Liver (tissue), 9 donors: ENCODE results near the gene CLCNKB. TPM values are rescaled to one million over a fixed set of nuclear protein-coding genes. Genes with fewer than 3 reads are reported as not detected.
"Not testable (repeated sequence)": the region's sequence is repeated elsewhere in the genome, so short reads cannot be mapped to it uniquely, and the experiment has no call there.

Source experiments
- DNase-seq: peaks from one replicate; pipeline ENCODE4 v3.0.0-alpha.2; 2017; ENCODE audit warnings: low spot score
- H3K27ac ChIP-seq, 2 donors: one replicate each; pipeline ENCODE4 v1.7.0; 2013; ENCODE audit warnings: inconsistent platforms in 2 of 2, low read length in 2 of 2, control low read depth in 1 of 2, low read depth in 1 of 2, mild to moderate bottlenecking in 1 of 2
- H3K27me3 ChIP-seq, 4 donors: one replicate each; pipeline versions ENCODE4 v1.6.1 to v1.7.0; 2013; ENCODE audit warnings: low read length in 3 of 4, inconsistent platforms in 1 of 4, mild to moderate bottlenecking in 1 of 4, moderate library complexity in 1 of 4; ENCODE audit not compliant: control insufficient read depth in 4 of 4, insufficient read depth in 4 of 4
- H3K36me3 ChIP-seq, 4 donors: one replicate each; pipeline versions ENCODE4 v1.6.1 to v1.7.0; 2013; ENCODE audit warnings: low read length in 3 of 4, mild to moderate bottlenecking in 3 of 4, low read depth in 1 of 4, moderate library complexity in 1 of 4; ENCODE audit not compliant: control insufficient read depth in 4 of 4, insufficient read depth in 3 of 4
- H3K4me1 ChIP-seq, 4 donors: one replicate each; pipeline versions ENCODE4 v1.6.1 to v1.7.0; 2013; ENCODE audit warnings: low read length in 3 of 4, mild to moderate bottlenecking in 3 of 4, moderate library complexity in 1 of 4; ENCODE audit not compliant: control insufficient read depth in 4 of 4, insufficient read depth in 4 of 4
- H3K4me3 ChIP-seq, 3 donors: one replicate each; pipeline versions ENCODE4 v1.6.1 to v1.7.0; 2013; ENCODE audit warnings: low read length in 3 of 3, control low read depth in 1 of 3, low read depth in 1 of 3, mild to moderate bottlenecking in 1 of 3
- H3K9ac ChIP-seq, 2 donors: one replicate each; pipeline ENCODE4 v1.7.0; 2013; ENCODE audit warnings: low read length in 2 of 2, mild to moderate bottlenecking in 2 of 2, moderate library complexity in 2 of 2, control low read depth in 1 of 2, low read depth in 1 of 2
- H3K9me3 ChIP-seq, 4 donors: one replicate each; pipeline versions ENCODE4 v1.6.1 to v1.7.0; 2013; ENCODE audit warnings: low read length in 3 of 4; ENCODE audit not compliant: control insufficient read depth in 4 of 4
- ATF3 ChIP-seq: IDR thresholded peaks from 2 replicates; pipeline ENCODE4 v1.6.1; 2016; ENCODE audit warnings: antibody characterized with exemption
- CTCF ChIP-seq: fragments of 150-350 bp; IDR thresholded peaks from 2 replicates; pipeline ENCODE4 v1.5.1; 2017; ENCODE audit warnings: improper control_type of control experiment, low read depth, low read length; ENCODE audit not compliant: missing input control
- EGR1 ChIP-seq, 2 donors: IDR thresholded peaks; 2 replicates each; pipeline ENCODE4 v1.6.1; 2016 to 2018; ENCODE audit warnings: antibody characterized with exemption in 2 of 2, low read depth in 2 of 2
- FOXA1 ChIP-seq: IDR thresholded peaks from 2 replicates; pipeline ENCODE4 v1.6.1; 2016; ENCODE audit warnings: antibody characterized with exemption
- FOXA2 ChIP-seq: IDR thresholded peaks from 2 replicates; pipeline ENCODE4 v1.6.1; 2016; ENCODE audit warnings: antibody characterized with exemption
- GABPA ChIP-seq, 2 donors: IDR thresholded peaks in 1 of 2; conservative IDR thresholded peaks in 1 of 2; 2 replicates each; pipeline ENCODE4 v1.6.1; 2016; ENCODE audit warnings: antibody characterized with exemption in 2 of 2, mild to moderate bottlenecking in 1 of 2, moderate library complexity in 1 of 2
- HNF4A ChIP-seq, 2 donors: conservative IDR thresholded peaks; 2 replicates each; pipeline ENCODE4 v1.6.1; 2016; ENCODE audit warnings: antibody characterized with exemption in 2 of 2, mild to moderate bottlenecking in 2 of 2
- HNF4G ChIP-seq: IDR thresholded peaks from 2 replicates; pipeline ENCODE4 v1.6.1; 2016; ENCODE audit warnings: antibody characterized with exemption
- JUND ChIP-seq, 2 donors: IDR thresholded peaks; 2 replicates each; pipeline ENCODE4 v1.6.1; 2016; ENCODE audit warnings: antibody characterized with exemption in 2 of 2
- MAX ChIP-seq: IDR thresholded peaks from 2 replicates; pipeline ENCODE4 v1.6.1; 2016; ENCODE audit warnings: antibody characterized with exemption
- NR2F2 ChIP-seq: IDR thresholded peaks from 2 replicates; pipeline ENCODE4 v1.6.1; 2016; ENCODE audit warnings: antibody characterized with exemption
- RAD21 ChIP-seq, 2 donors: IDR thresholded peaks; 2 replicates each; pipeline ENCODE4 v1.6.1; 2016; ENCODE audit warnings: antibody characterized with exemption in 2 of 2, mild to moderate bottlenecking in 2 of 2
- REST ChIP-seq: IDR thresholded peaks from 2 replicates; pipeline ENCODE4 v1.6.1; 2016; ENCODE audit warnings: antibody characterized with exemption, mild to moderate bottlenecking
- RXRA ChIP-seq, 2 donors: IDR thresholded peaks; 2 replicates each; pipeline ENCODE4 v1.6.1; 2017 to 2018; ENCODE audit warnings: antibody characterized with exemption in 2 of 2, mild to moderate bottlenecking in 1 of 2
- SP1 ChIP-seq: IDR thresholded peaks from 2 replicates; pipeline ENCODE4 v1.6.1; 2018; ENCODE audit warnings: antibody characterized with exemption, mild to moderate bottlenecking
- TAF1 ChIP-seq: conservative IDR thresholded peaks from 2 replicates; pipeline ENCODE4 v1.6.1; 2016; ENCODE audit warnings: antibody characterized with exemption, mild to moderate bottlenecking
- YY1 ChIP-seq: IDR thresholded peaks from 2 replicates; pipeline ENCODE4 v1.6.1; 2016; ENCODE audit warnings: antibody characterized with exemption, mild to moderate bottlenecking
- ZBTB33 ChIP-seq: IDR thresholded peaks from 2 replicates; pipeline ENCODE4 v1.6.1; 2016; ENCODE audit warnings: antibody characterized with exemption
- WGBS: extraction: QIAGEN DNeasy Blood & Tissue Kit; methylation state at CpG from one replicate; pipeline ENCODE4 v1.1.7; 2013; 5-methylcytosine and 5-hydroxymethylcytosine counted together
- polyA plus RNA-seq, 2 donors: library from polyadenylated mRNA; stranded (reverse) in 1 of 2; unstranded in 1 of 2; fragments of 200-250 nt in 1 of 2; fragments of >200 nt in 1 of 2; fragmentation: Nextera tagmentation in 1 of 2; extraction: Ambion mirVana in 1 of 2; gene quantifications; one replicate each; pipeline versions ENCODE4 v1.2.1 to v1.2.3, GENCODE V29; 2013 to 2015
- total RNA-seq, 2 donors: library from RNA; depleted of rRNA; stranded (reverse); fragments of >200 nt; gene quantifications; one replicate each; pipeline ENCODE4 v1.2.3, GENCODE V29; 2014
- donor health status: healthy.
- donor health status: healthy.
- donor health status: healthy.
- donor health status: healthy.
- donor health status: healthy.

The CLCNKB gene
- total and polyA plus RNA-seq, 4 donors, result not detected

GRCh38 chr1:16038620-16038912, 5.0 kb upstream of the CLCNKB start:
- H3K27ac ChIP-seq, result no peak overlapping the region
- H3K9ac ChIP-seq, result no peak overlapping the region
- H3K36me3 ChIP-seq, result no peaks in the 10 kb centered on the region
- H3K9me3 ChIP-seq, result no peaks in the 10 kb centered on the region
- H3K4me1 ChIP-seq, result no peaks in the 10 kb centered on the region
- TF ChIP-seq REST (no peak), HNF4G (no peak), FOXA2 (no peak), RAD21 (IDR thresholded peaks at IDR 0.05) (no peak), ZBTB33 (no peak), JUND (IDR thresholded peaks at IDR 0.05) (no peak), MAX (no peak), CTCF (no peak), RXRA (IDR thresholded peaks at IDR 0.05) (no peak), TAF1 (no peak), SP1 (no peak), FOXA1 (no peak), EGR1 (IDR thresholded peaks at IDR 0.05; ENCODE audit: low read depth in 2 of 2) (no peak), GABPA (IDR thresholded peaks at IDR 0.05 in 1 of 2, conservative IDR thresholded peaks at IDR 0.05 in 1 of 2) (no peak), HNF4A (conservative IDR thresholded peaks at IDR 0.05) (no peak), NR2F2 (no peak), ATF3 (no peak), YY1 (no peak)
- no peak overlapping the region for H3K4me3 ChIP-seq
- no peaks in the 10 kb centered on the region for H3K27me3 ChIP-seq
- DNase-seq, result no peak
- 79% methylated on average over 4 of the region's 4 CpGs for WGBS

GRCh38 chr1:16039871-16040270, 3.7 kb upstream of the CLCNKB start:
- H3K9ac ChIP-seq, H3K4me1 ChIP-seq, H3K36me3 ChIP-seq, DNase-seq, H3K4me3 ChIP-seq, H3K27me3 ChIP-seq, H3K27ac ChIP-seq, H3K9me3 ChIP-seq: not testable (repeated sequence)
- 66% methylated on average over 7 of the region's 8 CpGs for WGBS
